HG03280 (cell line): ENCODE results near the gene LIMCH1.

Experiments
- ATAC-seq: cut with Tn5 transposase; IDR thresholded peaks from one replicate; pipeline ENCODE4 v1.9.1; 2021; ENCODE audit warnings: mild to moderate bottlenecking, moderate library complexity; ENCODE audit not compliant: unreplicated experiment

Gene LIMCH1

DNA sequence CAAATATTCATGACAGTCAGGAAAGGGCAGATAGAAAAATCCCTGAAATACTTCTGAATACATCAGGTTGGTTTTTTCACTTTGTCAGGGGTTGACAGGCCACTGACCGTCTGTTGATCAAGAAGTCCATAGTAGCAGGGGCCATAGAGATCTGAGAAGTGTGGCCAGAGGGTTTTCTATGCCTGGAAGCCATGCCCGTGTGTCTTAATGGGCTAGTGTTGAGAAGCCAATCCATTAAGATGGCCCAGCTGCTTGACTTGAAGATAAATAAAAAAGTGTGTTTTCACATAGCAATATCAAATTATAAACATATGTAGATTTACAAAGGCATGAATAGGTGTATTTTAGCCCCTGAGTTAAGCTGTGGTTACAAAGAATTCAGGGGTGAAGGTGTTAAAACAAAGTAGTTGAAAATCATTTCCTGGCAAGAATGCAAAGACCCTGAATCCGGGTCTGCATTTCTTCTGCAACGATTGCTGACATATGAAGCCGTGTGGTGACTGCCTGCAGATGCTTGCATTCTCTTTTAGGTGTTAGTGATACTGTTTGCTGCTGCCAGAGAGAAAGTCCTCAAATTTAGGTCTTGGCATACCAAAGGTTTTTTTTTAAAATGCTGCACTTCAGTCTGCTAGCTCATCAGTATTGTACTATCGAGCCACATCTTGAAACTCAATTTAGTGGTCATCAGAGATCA, 9.3 kb upstream of the LIMCH1 start:
- no peak for ATAC-seq

DNA sequence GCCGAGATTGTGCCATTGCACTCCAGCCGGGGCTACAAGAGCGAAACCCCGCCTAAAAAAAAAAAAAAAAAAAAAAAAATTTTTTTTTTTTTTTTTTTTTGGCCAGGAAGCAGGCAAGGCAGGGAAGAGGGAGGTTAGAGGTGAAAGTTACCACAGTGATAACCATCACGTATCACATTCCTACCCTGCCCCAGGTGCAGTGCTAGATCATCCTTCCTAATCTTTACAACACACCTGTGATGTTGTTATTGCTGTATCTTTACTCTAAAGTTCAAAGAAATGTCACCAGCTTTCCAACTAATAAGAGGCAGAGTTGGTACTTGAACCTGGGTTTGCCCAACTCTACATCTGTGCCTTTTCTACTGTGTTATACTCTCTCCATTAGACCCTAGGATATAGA, 7.2 kb upstream of the LIMCH1 start:
- no peak for ATAC-seq

GRCh38 chr4:41532336-41532735, 5.6 kb upstream of the LIMCH1 start:
- no peak for ATAC-seq

DNA sequence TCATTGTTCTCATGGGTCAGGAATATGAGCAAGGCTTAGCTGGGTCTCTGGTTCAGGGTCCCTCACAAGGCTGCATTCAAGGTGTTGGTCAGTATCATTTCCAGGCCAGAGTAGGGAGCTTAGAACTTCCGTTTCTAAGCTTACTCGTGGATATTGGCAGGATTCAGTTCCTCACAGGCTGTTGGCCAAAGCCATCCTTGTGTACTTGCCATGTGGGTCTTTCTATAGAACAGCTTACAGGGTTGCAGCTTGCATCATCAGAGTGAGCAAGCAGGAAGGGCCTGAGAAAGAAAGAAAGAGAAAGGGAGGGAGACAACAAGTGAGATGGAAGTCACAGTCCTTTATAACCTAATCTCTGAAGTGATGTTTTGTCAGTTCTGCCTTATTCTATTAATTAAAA, 5.1 kb upstream of the LIMCH1 start:
- no peak for ATAC-seq

GRCh38 chr4:41533680-41534079, 4.3 kb upstream of the LIMCH1 start:
- no peak for ATAC-seq

DNA sequence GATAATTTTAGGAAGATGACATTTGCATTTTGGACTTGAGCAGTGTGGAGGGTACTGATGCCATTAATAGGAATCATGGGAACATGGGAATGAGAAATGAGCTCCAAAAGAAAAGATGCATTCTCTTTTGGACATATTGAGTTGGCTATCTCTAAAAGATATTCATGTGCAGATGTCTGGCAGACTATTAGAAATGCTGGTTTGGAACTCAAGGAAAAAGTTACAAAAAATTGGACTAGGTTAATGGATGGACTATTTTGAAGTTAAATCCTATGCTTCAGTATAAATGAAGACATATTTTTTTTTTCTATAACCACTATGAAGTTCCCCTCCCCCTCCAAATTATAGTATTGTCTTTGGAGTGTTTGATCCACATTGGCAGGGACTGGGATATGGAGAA, 3.6 kb upstream of the LIMCH1 start:
- ATAC-seq: no peak

DNA sequence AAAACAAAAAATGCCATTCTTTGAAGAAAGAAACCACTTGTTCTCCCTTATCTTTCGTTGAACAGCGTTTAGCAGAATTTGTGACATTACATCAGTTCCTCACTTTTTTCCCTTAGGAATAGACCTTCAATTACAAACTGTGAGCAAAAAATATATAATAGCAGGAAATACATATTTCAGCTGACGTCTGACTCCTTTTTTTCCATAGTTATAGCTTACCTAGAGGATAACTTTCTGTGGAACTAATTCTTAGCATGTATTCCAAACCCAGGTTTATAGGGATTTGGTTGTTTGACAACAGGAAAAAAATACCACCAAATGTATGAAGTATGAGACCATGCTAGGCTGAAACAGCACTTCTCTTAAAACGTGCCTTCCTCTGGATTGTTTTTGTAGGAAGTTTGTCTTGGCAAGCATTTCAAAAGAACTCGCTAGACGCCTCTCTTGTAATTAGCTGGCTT, 2.0 kb upstream of the LIMCH1 start:
- no peak for ATAC-seq

DNA sequence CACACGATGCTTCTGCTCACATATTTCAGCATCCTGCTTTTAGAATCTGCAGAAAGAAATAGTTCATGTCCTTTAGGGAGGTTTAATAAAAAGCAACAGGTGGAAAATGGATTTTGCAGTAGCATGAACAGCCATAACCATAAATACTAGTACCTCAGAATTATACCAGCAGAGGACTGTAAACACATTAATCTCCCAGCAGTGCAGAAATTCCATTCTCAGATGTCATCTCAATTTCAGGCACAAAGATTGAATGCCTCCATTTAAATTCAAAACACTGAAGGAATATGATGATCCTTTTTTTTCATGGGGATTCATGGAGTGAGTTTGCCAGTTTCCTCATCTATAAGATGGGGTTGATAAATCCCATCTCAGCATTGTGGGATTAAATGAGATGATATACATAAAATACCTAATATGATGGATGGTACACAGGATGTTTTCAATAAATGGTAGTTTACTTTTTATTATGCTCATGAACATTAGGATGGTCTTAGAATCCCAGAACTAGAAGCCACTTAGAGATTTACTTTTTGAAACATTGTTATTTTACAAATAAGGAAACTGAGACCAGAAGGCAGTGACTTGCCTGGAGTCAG, 566 bp upstream of the LIMCH1 start:
- ATAC-seq: no peak

GRCh38 chr4:41538887-41539498, 1.0 kb downstream of the LIMCH1 start:
- no peak for ATAC-seq

DNA sequence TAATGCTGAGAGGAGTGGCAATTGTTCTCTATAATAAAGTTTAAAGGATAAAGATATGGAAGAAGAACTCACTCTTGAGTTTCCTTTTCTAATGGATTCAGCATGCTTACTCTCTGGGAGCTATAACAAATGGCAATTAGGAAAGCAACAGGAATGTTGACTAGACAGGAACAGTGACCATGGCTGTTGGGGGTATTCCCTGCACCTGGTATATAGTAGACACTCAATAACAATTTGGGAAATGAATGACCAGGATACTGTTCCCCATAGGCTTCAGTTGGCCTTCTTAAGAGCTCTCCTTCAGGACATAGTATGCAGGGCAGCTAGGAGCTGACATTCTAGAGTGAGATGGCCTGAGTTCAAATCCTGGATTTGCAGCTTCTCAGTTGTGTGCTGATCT, 1.8 kb downstream of the LIMCH1 start:
- no peak for ATAC-seq

DNA sequence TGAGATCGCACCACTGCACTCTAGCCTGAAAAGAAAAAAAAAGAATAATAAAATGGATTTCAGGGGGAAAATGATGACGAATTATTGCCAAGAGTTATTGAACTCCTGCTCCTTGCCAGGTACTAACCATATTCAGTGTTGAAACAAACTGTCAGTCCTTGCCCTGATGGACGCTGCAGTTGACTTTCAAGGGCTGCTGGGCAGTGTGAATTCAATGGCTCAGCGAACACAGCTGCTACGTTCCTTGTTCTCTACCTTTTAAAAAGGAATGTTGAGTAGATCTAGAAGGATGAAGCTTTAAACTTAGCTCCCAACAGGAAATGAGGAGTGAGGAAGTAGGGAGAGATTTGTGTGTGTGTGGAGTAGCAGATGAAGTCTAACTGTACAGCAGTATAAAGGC, 2.7 kb downstream of the LIMCH1 start:
- no peak for ATAC-seq

DNA sequence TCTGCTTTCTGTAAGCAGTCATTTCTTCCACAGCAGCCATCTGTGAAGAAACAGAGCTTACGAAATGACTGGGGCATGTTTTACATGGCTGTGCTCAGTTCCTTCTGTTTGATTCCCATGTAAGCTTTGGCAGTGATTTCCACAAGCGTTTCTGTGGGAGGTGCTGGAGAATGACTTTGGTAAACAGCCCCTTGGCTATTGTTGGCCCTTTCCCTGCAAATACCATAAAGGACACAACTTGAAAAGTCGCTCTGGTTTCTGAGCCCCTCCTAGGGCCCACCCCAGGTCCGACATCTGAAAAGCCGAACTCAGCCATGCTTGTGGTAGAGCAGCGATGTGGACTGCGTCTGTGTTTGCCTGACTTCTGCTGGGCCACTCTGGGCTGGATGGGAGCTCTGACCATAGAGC, 3.7 kb downstream of the LIMCH1 start:
- no peak for ATAC-seq

DNA sequence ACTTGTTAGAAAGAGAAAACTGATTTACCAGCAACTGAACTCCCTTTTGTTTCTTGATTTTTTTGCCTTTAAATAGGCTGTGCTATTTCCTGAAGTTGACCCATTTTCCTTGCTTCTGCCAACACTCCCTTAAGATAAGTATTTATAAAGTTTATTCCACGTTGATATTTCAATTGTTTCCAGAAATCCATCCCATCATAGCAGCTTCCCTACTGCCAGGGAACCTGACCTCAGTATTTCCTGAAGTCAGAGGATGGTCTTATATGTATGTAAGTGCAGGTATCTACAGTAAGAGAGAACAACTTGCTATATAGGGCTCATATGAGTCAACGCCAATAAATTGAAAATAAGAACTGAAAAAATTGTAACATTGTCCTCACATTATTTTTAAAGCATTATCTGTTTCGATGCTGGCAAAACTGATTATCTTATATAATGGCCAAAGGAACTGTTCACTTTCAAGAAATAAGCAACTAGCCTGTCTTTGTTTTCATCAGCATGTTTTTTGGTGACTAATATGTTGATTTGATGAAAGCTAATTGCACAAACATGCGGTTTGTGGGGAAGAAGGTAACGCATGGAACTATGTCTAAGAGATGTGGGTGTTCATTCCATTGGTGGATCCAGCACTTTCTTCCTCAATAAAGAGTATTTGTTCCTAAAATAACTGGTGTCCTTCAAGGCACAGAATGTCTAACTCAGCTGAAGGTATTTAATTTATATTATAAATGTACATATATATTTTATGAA, 4.7 kb downstream of the LIMCH1 start:
- no peak for ATAC-seq

- no peak for ATAC-seq
These were observed 7.3 kb downstream of the LIMCH1 start for GRCh38 chr4:41545238-41545637.

- no peak for ATAC-seq
These were observed 8.7 kb downstream of the LIMCH1 start for GRCh38 chr4:41546638-41547037.

DNA sequence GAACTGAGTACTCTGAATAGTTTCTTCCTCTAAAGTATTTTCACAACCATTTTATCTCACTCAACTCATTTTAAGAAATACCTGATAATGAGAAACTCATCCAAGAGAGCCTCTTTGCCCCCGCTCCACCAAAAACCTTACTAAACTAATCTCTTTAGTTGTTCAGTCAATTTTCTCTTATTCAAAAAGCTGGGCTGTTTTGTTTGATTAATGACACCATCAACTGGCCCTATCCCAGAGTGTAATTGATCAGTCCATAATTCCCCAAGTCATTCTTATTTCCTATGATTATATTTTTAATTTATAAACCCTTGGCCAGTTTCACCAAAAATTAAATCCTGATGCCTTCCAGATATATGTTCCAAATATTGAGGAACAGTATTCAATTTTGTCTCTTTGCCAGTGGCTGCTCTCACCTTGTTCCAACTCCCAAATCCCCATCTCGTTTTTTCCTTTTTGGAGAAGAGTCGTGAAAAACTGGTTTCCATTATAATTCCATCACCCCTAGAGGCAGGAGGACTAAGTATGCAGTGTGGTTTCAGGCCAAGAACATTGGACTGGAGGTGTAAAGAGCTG, 10.4 kb downstream of the LIMCH1 start:
- no peak for ATAC-seq

- no peak for ATAC-seq
These were observed 11.5 kb downstream of the LIMCH1 start for GRCh38 chr4:41549478-41549877.

DNA sequence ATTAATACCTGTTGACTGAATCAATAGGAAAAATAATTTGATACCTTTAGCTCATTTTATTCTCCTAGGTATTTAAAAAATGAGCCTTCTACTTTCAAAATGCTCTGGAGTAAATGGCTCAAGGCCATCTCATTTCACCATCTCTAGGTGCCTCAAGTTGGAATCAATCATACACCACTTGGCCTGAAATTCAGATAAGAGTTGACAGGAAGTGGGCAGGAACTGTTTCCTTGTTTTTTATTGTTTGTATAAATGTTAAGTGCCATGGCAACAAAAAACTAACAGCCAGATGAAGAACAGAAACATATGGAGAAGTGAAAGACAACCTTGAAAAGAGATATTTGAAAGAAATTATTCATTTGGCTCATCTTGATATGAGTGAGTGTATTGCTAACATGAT, 12.4 kb downstream of the LIMCH1 start:
- no peak for ATAC-seq

GRCh38 chr4:41551536-41551935, 13.6 kb downstream of the LIMCH1 start:
- ATAC-seq: no peak

DNA sequence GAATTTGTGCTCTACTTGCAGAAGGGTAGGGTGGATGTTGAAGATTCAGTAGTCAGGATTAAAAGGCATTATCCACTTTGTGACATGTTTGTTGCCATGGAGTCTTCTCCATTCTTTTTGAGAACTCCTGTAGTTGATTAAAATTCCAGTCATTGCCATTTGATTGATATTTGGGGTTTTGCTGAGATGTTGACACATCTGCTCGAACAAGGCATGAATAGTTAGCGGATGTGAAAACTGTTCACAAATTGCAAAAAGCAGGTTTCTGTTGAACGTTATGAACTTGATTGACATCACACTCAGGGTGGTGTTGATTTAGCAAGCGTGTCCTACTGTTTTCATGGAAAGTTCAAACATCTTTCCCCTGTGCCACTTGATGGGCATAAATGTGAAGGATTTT, 16.9 kb downstream of the LIMCH1 start:
- ATAC-seq: no peak

DNA sequence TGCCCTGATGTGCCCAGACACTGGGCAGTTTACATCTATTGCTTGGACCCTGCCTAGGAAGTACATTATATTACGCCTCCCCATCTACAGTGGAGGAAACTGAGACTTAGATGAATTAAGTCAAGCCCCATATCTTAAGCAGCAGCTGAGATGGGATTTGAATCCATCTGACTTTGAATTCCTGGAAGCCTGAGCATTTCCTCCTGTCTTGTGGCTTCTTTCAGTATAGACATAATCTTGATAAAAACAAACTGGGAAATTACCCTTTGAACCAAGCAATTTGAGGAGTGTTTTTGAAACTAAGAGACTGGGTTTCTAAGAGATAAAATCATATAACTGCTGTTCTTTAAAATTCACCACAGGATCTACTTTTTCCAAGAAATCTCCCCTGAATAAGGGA, 18.6 kb downstream of the LIMCH1 start:
- no peak for ATAC-seq
